Activated CD4-positive, alpha-beta T cell treated with anti-CD3 and anti-CD28 coated beads, Interleukin-2, amount 50 U/mL, for 1 hour (primary cell): ENCODE results near the gene NXPH4.
A peak's percentile ranks its signal among the peaks of the same experiment; 100 is the strongest.

Experiments used
- DNase-seq: peaks from one replicate; pipeline ENCODE4 v3.0.0-alpha.2; 2020

The NXPH4 gene

GRCh38 chr12:57204454-57204853 lies 12.1 kb upstream of the NXPH4 start:
- DNase-seq, result no peak

GRCh38 chr12:57205186-57205585 lies 11.4 kb upstream of the NXPH4 start:
- DNase-seq, result no peak

GRCh38 chr12:57205931-57206330 lies 10.7 kb upstream of the NXPH4 start:
- DNase-seq, result no peak

GRCh38 chr12:57207731-57208630 lies 8.6 kb upstream of the NXPH4 start:
- no peak for DNase-seq

GRCh38 chr12:57208631-57209282 lies 7.8 kb upstream of the NXPH4 start:
- DNase-seq, result no peak

- no peak for DNase-seq
Measured at GRCh38 chr12:57209916-57210315, 6.7 kb upstream of the NXPH4 start.

- no peak for DNase-seq
Measured at GRCh38 chr12:57210461-57210860, 6.1 kb upstream of the NXPH4 start.

- no peak for DNase-seq
Measured at GRCh38 chr12:57210926-57211692, 5.5 kb upstream of the NXPH4 start.

- DNase-seq, result no peak
Measured at GRCh38 chr12:57211791-57212700, 4.5 kb upstream of the NXPH4 start.

GRCh38 chr12:57212701-57213057 lies 3.9 kb upstream of the NXPH4 start:
- no peak for DNase-seq

- DNase-seq, result peak; percentile 84
Measured at GRCh38 chr12:57213058-57213715, 3.4 kb upstream of the NXPH4 start.

GRCh38 chr12:57213763-57214397 lies 2.7 kb upstream of the NXPH4 start:
- no peak for DNase-seq

- DNase-seq, result peak; percentile 67
Measured at GRCh38 chr12:57214398-57214781, 2.2 kb upstream of the NXPH4 start.

- DNase-seq, result no peak
Measured at GRCh38 chr12:57215065-57215464, 1.5 kb upstream of the NXPH4 start.

GRCh38 chr12:57215668-57216013 lies 953 bp upstream of the NXPH4 start:
- peak; percentile 26 for DNase-seq

GRCh38 chr12:57216921-57217879 lies 606 bp downstream of the NXPH4 start:
- peak; percentile 28 for DNase-seq

GRCh38 chr12:57218030-57218853 lies 1.6 kb downstream of the NXPH4 start:
- no peak for DNase-seq

- DNase-seq, result no peak
Measured at GRCh38 chr12:57219205-57219992, 2.8 kb downstream of the NXPH4 start.
